ENCODE results near the gene NUBP2. TPM values are rescaled to one million over a fixed set of nuclear protein-coding genes. Genes with fewer than 3 reads are reported as not detected.

Gene NUBP2
- total RNA-seq: 58.2 and 85.3 TPM in 2 replicates

DNA sequence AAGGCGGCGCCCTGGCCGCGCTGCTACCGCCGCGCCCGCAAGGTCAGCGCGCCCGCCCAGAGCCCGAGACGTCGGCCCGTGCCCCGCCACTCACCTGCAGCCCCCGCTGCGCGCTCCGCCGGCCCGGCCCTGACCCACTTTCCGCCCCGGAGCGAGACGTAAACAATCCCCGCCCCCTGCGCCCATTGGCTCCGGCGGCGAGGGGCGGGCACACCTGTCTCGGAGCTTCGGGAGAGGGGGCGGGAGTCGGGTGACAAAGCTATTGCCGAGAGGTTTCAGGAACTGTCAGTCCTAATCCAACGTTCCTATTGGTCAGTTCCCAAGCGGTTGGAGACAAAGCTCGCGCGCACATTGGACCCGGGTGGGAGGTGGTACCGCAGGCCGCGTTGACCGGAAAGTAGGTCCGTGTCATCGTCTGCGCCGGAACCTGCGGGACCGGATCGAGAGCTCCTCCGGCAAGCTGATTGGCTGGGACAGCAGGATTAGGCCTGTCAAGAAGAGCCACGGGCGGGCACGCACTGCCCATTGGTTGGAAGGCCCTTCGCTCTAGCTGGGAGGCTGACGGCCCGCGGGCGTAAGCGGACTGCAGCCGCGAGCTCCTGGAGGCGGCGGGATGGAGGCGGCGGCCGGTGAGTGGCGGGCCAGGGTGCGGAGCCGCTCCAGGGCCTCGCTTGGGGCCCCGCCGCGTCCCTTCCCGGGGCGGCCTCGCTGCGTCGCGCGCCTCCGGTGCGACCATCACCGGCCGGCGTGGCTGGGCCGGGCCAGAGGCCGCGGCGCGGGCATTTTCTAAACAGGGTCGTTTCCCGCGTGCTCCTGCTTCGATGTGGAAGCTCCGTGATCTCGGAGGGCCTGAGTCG is at the start of gene NUBP2, which contains the start of gene SPSB3:
Gene NUBP2, plus strand, starts transcription at position 553 of the 857 bp plus-strand sequence. Its CDS starts 61 bp downstream, at position 614.
Gene SPSB3, minus strand, starts transcription at position 164 of the 857 bp plus-strand sequence. CDS start 1,088 bp downstream, outside the sequence.
- DNase-seq (ENCODE audit: low read depth): peak; percentile 99

- DNase-seq (ENCODE audit: low read depth): no peak
Observed at GRCh38 chr16:1734123-1734522, 48.6 kb upstream of the NUBP2 start.

- DNase-seq (ENCODE audit: low read depth): no peak
Observed at GRCh38 chr16:1734816-1735215, 47.9 kb upstream of the NUBP2 start.

GRCh38 chr16:1740234-1740633 is 42.5 kb upstream of the NUBP2 start:
- DNase-seq (ENCODE audit: low read depth): no peak

DNA sequence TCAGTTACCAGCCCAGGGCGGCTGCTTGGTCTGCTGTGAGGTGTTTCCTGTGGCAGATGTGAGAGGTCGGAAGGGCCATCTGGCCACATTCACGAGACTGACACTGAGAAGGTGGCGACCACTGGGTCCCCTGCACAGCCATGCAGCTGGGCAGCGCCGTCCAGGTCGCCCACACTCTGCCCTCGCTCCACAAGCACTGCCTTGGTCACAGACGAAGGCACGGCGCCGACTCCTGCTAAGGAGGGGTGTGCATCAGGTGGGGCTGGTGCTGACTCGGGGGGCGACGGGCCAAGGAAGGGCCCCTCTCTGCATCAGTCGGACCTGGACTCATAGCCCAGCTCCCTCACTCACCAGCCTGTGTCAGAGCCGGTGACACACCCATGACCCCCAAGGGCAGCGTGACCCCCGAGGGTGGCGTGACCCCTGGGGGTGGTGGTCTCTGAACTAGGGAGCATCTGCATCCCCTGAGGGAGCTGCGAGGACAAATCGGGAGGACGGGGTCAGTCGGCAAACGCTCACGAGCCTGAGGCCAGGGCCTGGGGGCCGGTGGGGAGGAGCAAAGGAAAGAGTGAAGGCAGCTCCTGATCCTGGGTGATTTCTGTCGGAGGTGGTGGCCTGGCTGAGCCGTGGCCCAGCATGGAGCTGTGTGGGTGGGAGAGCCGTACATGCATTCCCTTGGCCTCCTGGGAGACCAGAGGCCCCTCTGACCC is 41.8 kb upstream of the NUBP2 start:
- DNase-seq (ENCODE audit: low read depth): no peak

GRCh38 chr16:1741553-1742165 is 41.1 kb upstream of the NUBP2 start:
- DNase-seq (ENCODE audit: low read depth): no peak

GRCh38 chr16:1743376-1744337 is 39.1 kb upstream of the NUBP2 start:
- DNase-seq (ENCODE audit: low read depth): no peak

- DNase-seq (ENCODE audit: low read depth): no peak
Observed at GRCh38 chr16:1744338-1744840, 38.4 kb upstream of the NUBP2 start.

- peak; percentile 20 for DNase-seq (ENCODE audit: low read depth)
Observed at GRCh38 chr16:1745181-1745899, 37.4 kb upstream of the NUBP2 start.

GRCh38 chr16:1745900-1746692 is 36.7 kb upstream of the NUBP2 start:
- DNase-seq (ENCODE audit: low read depth): no peak

GRCh38 chr16:1746693-1747195 is 36.0 kb upstream of the NUBP2 start:
- DNase-seq (ENCODE audit: low read depth): no peak

GRCh38 chr16:1747934-1748333 is 34.8 kb upstream of the NUBP2 start:
- no peak for DNase-seq (ENCODE audit: low read depth)

DNA sequence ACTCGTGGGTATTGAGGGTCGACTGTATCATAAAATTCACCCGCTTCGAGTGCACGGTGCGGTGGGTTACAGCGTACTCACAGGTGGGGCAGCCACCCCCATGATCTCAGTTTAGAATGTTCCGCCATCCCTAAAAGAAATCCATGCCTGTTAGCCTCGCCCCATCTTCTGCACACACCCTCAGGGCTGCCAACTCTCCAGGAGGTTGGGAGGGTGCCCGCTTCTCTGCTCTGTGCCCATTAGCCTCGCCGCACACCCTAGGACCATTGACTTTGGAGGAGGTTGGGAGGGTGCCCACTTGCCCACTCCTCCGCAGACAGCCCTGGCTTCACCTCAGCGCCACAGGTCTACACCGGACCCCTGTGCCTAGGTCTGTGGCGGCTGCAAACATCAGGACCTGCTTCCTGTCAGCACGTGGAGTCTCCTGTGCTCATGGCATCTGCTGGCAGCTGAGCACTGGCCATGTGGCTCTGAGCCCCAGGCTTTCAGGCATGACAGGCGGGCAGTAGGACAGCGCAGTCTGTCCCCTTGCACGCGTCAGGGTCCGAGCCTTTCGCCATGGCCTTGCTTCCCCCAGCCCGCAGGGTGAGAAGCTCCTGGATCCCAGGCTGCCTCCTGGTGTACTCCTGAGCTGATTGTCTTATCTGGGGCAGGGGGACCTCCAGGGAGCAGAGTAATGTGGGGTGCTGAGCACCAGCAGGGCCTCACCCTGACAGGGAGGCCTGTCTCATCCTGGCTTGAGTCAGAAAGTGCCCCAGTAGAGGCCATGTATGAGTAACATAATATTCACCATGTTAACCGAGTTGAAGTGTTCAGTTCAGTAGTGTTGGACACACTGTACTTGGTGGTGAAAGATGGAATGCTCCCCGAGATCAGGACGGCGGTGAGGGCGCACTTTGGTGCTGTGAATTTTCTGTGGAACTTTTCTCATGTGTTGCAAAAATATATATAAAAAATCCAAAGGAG is 33.3 kb upstream of the NUBP2 start:
- no peak for DNase-seq (ENCODE audit: low read depth)

DNA sequence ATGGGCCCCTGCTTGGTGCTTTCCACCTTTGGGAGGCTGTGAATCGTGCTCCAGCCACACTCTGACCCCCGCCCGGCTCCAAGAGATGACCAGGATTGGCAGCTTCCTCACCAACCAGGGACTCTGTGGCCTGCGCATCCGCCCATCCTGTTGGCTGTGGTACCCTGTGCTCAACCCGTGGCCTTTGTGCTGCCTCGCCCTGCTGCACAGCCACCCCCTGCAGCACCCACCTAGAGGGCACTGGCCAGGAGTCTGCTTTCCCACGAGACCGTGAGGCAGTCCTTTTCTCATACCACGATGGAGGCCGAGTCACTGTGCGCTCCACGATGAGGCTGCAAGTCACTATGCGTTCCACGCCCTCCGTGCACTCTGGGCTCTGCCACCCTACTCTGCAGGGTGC is 30.8 kb upstream of the NUBP2 start:
- DNase-seq (ENCODE audit: low read depth): no peak

- DNase-seq (ENCODE audit: low read depth): no peak
Observed at GRCh38 chr16:1752853-1753252, 29.9 kb upstream of the NUBP2 start.

GRCh38 chr16:1754204-1754603 is 28.6 kb upstream of the NUBP2 start:
- no peak for DNase-seq (ENCODE audit: low read depth)

DNA sequence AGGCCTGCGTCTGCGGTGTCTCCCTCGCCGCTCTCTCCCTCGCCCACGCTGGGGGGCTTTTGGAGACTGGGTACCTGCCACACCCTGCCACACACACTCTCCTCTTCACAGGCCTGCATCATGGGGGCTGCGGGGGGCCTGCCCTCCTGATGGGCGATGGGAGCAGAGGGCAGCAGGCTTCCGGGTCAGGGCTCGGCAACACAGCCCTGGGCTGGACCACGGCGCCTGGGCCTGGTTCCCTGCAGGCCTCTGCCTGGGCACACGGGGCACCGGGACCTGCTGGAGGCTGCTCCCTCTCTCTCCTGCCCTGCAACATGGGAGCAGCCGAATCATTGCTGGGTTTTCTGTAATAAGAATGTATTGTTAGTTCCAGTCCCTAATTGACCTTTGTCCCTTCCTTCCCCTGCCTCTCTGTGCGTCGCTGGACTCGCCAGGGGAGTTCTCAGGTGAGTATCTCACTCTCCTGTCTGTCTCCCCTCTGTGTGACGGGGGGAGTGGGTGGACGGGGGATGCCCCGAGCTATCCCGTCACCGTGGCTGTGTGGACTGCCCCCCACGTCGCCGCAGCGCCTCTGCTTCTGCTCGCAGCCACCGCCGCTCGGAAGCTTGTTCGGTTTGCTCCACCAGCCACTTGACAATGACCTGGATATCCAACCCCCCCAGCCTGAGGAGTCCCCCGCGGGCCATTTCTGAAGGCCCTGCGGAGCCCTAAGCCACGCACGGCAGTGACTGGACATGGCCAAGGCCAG is 24.9 kb upstream of the NUBP2 start:
- no peak for DNase-seq (ENCODE audit: low read depth)

Measured in renal cortical epithelial cell (primary cell).